GM12875 (cell line): ENCODE results near the gene DRAXIN.

Source experiments
- H3K4me3 ChIP-seq: one replicate; pipeline ENCODE4 v1.5.1; 2011; ENCODE audit warnings: low read depth, low read length, control low read depth
- CTCF ChIP-seq: IDR thresholded peaks from 2 replicates; pipeline ENCODE4 v1.5.1; 2011; ENCODE audit warnings: low read depth, mild to moderate bottlenecking, control low read depth, inconsistent platforms, low read length, moderate library complexity, borderline replicate concordance; ENCODE audit not compliant: insufficient read depth

The DRAXIN gene

GRCh38 chr1:11735854-11736745 is 44.6 kb downstream of the DRAXIN start, which contains the start of gene AGTRAP:
Gene AGTRAP, plus strand, starts transcription at chr1:11736136. Its CDS starts 73 bp downstream, at chr1:11736209.
- 0 out of 2 replicates have a peak, but pooled peaks have one; percentile 9 for TF ChIP-seq CTCF
- peak within 1 kb of the TSS; percentile 66 for H3K4me3 ChIP-seq

- peak overlapping the region; percentile 66 for H3K4me3 ChIP-seq
- TF ChIP-seq CTCF, result no peak
Measured at GRCh38 chr1:11736746-11737639, 45.5 kb downstream of the DRAXIN start.

GRCh38 chr1:11738096-11738495 is 46.6 kb downstream of the DRAXIN start:
- no peak for TF ChIP-seq CTCF
- no peak overlapping the region for H3K4me3 ChIP-seq

GRCh38 chr1:11738783-11739182 is 47.3 kb downstream of the DRAXIN start:
- H3K4me3 ChIP-seq, result no peak overlapping the region
- TF ChIP-seq CTCF, result no peak

GRCh38 chr1:11740258-11741192 is 49.0 kb downstream of the DRAXIN start:
- no peak for TF ChIP-seq CTCF
- H3K4me3 ChIP-seq, result no peak overlapping the region

GRCh38 chr1:11741482-11741881 is 50.0 kb downstream of the DRAXIN start:
- no peak overlapping the region for H3K4me3 ChIP-seq
- TF ChIP-seq CTCF, result no peak
